OCI-LY7 (cell line): Measurements from ENCODE around the gene FAM193A. TPM values are rescaled to one million over a fixed set of nuclear protein-coding genes. Genes with fewer than 3 reads are reported as not detected.

Source experiments
- BruUV-seq: library from RNA; stranded (reverse); fragments of 400-500 nt; replicated peaks from 2 replicates; lab custom pipeline; 2021; lab: Mats Ljungman, UMichigan
- CTCF ChIA-PET: fragments of 300-600 bp; sonication (Branson Sonifier 250); formaldehyde crosslinking; loops from one replicate; lab custom pipeline; 2022; ENCODE audit warnings: antibody characterized with exemption; ENCODE audit not compliant: unreplicated experiment; lab: Charles Lee
- POLR2A ChIA-PET: fragments of 300-600 bp; sonication (Branson Sonifier 250); formaldehyde crosslinking; loops from one replicate; lab custom pipeline; 2022; ENCODE audit warnings: antibody characterized with exemption; lab: Charles Lee
- DNase-seq: peaks from one replicate; pipeline ENCODE4 v3.0.0-alpha.2; 2015; ENCODE audit warnings: low spot score
- H2AFZ ChIP-seq: fragments of 200-600 bp; sonication (generic), shearing (Covaris generic); 2 replicates; pipeline ENCODE4 v1.6.1; 2014; ENCODE audit warnings: mild to moderate bottlenecking, antibody characterized with exemption, low read length, moderate library complexity
- H3K27ac ChIP-seq: fragments of 200-600 bp; sonication (generic); 2 replicates; pipeline ENCODE4 v1.5.1; 2014; ENCODE audit warnings: mixed run types, low read depth, mild to moderate bottlenecking, moderate library complexity, low read length, inconsistent platforms; ENCODE audit not compliant: poor library complexity, severe bottlenecking
- H3K36me3 ChIP-seq: fragments of 200-600 bp; sonication (generic); 2 replicates; pipeline ENCODE4 v1.6.1; 2014; ENCODE audit warnings: mild to moderate bottlenecking, antibody characterized with exemption, low read length, moderate library complexity, mixed read lengths; ENCODE audit not compliant: insufficient read depth
- H3K4me1 ChIP-seq: fragments of 200-600 bp; sonication (generic); 2 replicates; pipeline ENCODE4 v1.5.1; 2014; ENCODE audit warnings: mild to moderate bottlenecking, low read length; ENCODE audit not compliant: insufficient read depth, poor library complexity, severe bottlenecking
- H3K4me2 ChIP-seq: fragments of 200-600 bp; sonication (generic); 2 replicates; pipeline ENCODE4 v1.6.1; 2014; ENCODE audit warnings: mild to moderate bottlenecking, low read length
- H3K4me3 ChIP-seq: fragments of 200-600 bp; sonication (generic); 2 replicates; pipeline ENCODE4 v1.5.1; 2014; ENCODE audit warnings: mild to moderate bottlenecking, low read depth, low read length; ENCODE audit not compliant: poor library complexity, severe bottlenecking
- H3K79me2 ChIP-seq: fragments of 200-600 bp; sonication (generic); 2 replicates; pipeline ENCODE4 v1.6.1; 2016; ENCODE audit warnings: low read depth, mild to moderate bottlenecking, low read length, moderate library complexity, mixed read lengths; ENCODE audit not compliant: insufficient read depth
- H3K9me2 ChIP-seq: fragments of 200-600 bp; sonication (generic); 2 replicates; pipeline ENCODE4 v1.6.1; 2016; ENCODE audit warnings: mild to moderate bottlenecking, low read length, mixed read lengths; ENCODE audit not compliant: insufficient read depth
- H3K9me3 ChIP-seq: fragments of 200-600 bp; sonication (generic); 2 replicates; pipeline ENCODE4 v1.6.1; 2014; ENCODE audit warnings: mild to moderate bottlenecking, mixed run types, low read length, mixed read lengths
- H4K20me1 ChIP-seq: fragments of 200-600 bp; sonication (generic); 2 replicates; pipeline ENCODE4 v1.6.1; 2014; ENCODE audit warnings: mild to moderate bottlenecking, antibody characterized with exemption, low read length, moderate library complexity, mixed read lengths; ENCODE audit not compliant: insufficient read depth
- EZH2phosphoT487 ChIP-seq: fragments of 200-600 bp; sonication (generic); IDR thresholded peaks from 2 replicates; pipeline ENCODE4 v1.6.1; 2018; ENCODE audit warnings: low read depth, borderline replicate concordance, mild to moderate bottlenecking, mixed run types, antibody characterized with exemption, low read length, moderate library complexity, mixed read lengths
- intact Hi-C: fragments of 100-400 bp; cut with micrococcal nuclease; formaldehyde crosslinking; loops from one replicate; pipeline ENCODE4 v1.10.0; 2022; ENCODE audit not compliant: unreplicated experiment
- total RNA-seq, 2 experiments: library from RNA; depleted of rRNA in 1 of 2; stranded (reverse); fragments of >200 nt in 1 of 2; shearing (Covaris generic) in 1 of 2; gene quantifications; 2 replicates each; pipeline ENCODE4 v1.2.3, GENCODE V29; 2014 to 2022
- TF ChIP-seq, protein P1 (sequence below): fragments of 200-600 bp; sonication (generic); conservative IDR thresholded peaks from 2 replicates; pipeline ENCODE4 v1.5.1; 2014; ENCODE audit warnings: mild to moderate bottlenecking, antibody characterized with exemption, low read length, moderate library complexity, mixed read lengths

Gene FAM193A
- total RNA-seq, 2 experiments from 2014 or later: 17.8 to 36.7 TPM

DNA sequence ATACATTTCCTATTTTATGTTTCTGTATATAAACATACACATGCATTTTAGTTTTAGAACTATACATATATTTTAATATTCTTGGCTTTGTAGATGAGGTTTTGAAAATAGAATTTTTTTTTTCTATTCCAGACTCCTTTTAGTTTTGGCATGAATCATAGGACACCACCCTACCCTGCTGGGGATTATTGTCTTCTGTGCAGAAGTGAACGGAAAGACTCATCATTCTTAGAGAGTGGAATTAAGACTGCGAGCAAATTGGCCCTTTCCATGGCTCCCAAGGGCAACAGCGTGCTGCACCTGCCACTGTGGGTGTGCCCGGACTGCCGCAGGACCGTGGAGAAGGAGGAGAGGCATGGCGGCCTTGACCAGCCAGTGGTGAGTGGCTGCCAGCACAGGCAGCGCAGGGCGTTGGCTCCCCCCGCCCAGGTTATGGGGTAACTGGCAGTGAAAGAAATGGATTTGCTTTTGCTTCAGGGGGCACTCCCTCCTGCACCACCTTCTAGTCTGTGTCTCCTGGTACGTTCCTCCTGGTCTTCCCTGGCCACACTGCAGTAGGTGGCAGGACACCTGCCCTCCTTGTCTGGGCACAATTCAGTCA, 59.6 kb downstream of the FAM193A start:
- peaks cover 9% of the 10 kb centered on the region; the same call in 1 of the 2 replicates for H4K20me1 ChIP-seq
- peaks cover 24% of the 10 kb centered on the region for H3K79me2 ChIP-seq
- no peak overlapping the region for H3K4me3 ChIP-seq
- H3K27ac ChIP-seq: no peak overlapping the region
- no peak for DNase-seq
- BruUV-seq: no TSS peak
- H3K4me1 ChIP-seq: peaks cover 37% of the 10 kb centered on the region
- ChIA-PET CTCF (no interaction called here), POLR2A (interaction anchor here (0.6 to 1.1 kb wide), 3 partner anchors 10 to 358 kb away, joined by 3 read pairs; no protein-coding TSS in a partner anchor)
- TF ChIP-seq, protein P1, sequence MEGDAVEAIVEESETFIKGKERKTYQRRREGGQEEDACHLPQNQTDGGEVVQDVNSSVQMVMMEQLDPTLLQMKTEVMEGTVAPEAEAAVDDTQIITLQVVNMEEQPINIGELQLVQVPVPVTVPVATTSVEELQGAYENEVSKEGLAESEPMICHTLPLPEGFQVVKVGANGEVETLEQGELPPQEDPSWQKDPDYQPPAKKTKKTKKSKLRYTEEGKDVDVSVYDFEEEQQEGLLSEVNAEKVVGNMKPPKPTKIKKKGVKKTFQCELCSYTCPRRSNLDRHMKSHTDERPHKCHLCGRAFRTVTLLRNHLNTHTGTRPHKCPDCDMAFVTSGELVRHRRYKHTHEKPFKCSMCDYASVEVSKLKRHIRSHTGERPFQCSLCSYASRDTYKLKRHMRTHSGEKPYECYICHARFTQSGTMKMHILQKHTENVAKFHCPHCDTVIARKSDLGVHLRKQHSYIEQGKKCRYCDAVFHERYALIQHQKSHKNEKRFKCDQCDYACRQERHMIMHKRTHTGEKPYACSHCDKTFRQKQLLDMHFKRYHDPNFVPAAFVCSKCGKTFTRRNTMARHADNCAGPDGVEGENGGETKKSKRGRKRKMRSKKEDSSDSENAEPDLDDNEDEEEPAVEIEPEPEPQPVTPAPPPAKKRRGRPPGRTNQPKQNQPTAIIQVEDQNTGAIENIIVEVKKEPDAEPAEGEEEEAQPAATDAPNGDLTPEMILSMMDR: no peak
- TF ChIP-seq EZH2phosphoT487: no peak
- intact Hi-C loops: no loop called here
- no peak overlapping the region for H3K4me2 ChIP-seq
- no peak overlapping the region for H2AFZ ChIP-seq
- H3K9me3 ChIP-seq: no peaks in the 10 kb centered on the region
- peaks cover 17% of the 10 kb centered on the region; the same call in 1 of the 2 replicates for H3K36me3 ChIP-seq
- no peaks in the 10 kb centered on the region for H3K9me2 ChIP-seq

DNA sequence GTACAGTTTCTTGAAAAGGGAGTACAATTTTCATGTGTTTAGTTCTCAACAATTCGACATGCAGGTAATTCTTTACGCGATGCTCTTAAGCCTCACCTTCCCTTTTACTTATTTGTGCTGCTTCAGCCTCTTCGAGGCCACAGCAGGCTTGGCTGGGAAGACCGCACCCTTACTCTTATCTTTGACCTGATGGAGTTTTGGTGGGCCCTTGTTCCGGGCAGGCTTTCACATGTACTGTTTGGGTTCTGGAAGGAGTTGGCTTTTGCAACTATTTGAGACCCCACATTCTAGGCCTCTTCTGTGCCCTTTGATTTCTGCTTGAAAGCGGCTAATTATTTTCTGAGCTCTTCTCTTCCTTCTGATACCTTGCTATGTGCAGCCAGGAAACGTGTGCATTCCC, 60.2 kb downstream of the FAM193A start:
- Histone ChIP-seq H3K9me2 (no peaks in the 10 kb centered on the region), H3K4me2 (no peak overlapping the region), H3K4me3 (no peak overlapping the region), H3K4me1 (peaks cover 38% of the 10 kb centered on the region), H3K79me2 (peaks cover 18% of the 10 kb centered on the region), H3K27ac (no peak overlapping the region), H3K36me3 (peaks cover 17% of the 10 kb centered on the region; the same call in 1 of the 2 replicates), H2AFZ (no peak overlapping the region), H3K9me3 (no peaks in the 10 kb centered on the region), H4K20me1 (peaks cover 5% of the 10 kb centered on the region; the same call in 1 of the 2 replicates)
- BruUV-seq: no TSS peak
- ChIA-PET CTCF (interaction anchor here (0.6 kb wide), 1 partner anchor 25 kb away, joined by 3 read pairs; no protein-coding TSS in a partner anchor), POLR2A (interaction anchor here (0.6 to 1.1 kb wide), 3 partner anchors 10 to 358 kb away, joined by 3 read pairs; no protein-coding TSS in a partner anchor)
- intact Hi-C loops: no loop called here
- no peak for DNase-seq
- TF ChIP-seq EZH2phosphoT487: no peak
- TF ChIP-seq, protein P1: no peak
